Caki2 (cell line): ENCODE measurements around the gene INSYN2B. TPM values are rescaled to one million over a fixed set of nuclear protein-coding genes. Genes with fewer than 3 reads are reported as not detected.
"Not testable (repeated sequence)": the region's sequence is repeated elsewhere in the genome, so short reads cannot be mapped to it uniquely, and the experiment has no call there.

Experiments used
- DNase-seq: peaks from one replicate; pipeline ENCODE4 v3.0.0-alpha.2; 2015; ENCODE audit warnings: low read depth
- in situ Hi-C: cut with HindIII; loops from 2 replicates; pipeline ENCODE4 v1.10.0; 2016; ENCODE audit warnings: low sequenced_read_pairs, low pct_unique_long_range_greater_than_20kb, mixed read lengths
- total RNA-seq: library from RNA; depleted of rRNA; stranded (reverse); fragments of >200 nt; shearing (Covaris generic); gene quantifications from 2 replicates; pipeline ENCODE4 v1.2.3, GENCODE V29; 2014; ENCODE audit warnings: low replicate concordance; rRNA removed

INSYN2B gene
- total RNA-seq, 1 experiment from 2014 or later: 4.9 TPM

DNA sequence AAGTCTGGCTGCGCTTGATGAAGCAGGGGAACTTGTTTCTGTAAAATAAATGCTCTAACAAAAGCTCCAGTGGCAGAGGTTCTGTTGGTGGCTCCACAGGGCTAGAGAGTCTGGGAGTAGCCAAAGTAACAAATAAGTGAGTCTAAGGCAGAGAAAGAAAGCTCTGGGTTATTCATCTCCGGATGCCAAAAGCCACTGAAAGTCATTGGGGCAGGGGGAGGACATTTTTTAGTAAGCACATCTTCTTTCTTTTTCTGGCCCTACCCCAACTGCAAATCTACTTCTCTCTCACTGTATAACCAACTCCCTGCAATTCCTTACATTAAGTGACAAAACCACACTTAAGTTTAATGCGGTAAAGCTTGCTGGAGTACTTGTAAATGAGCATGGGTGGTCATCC, 141.6 kb downstream of the INSYN2B start:
- in situ Hi-C loops: no loop called here
- DNase-seq: no peak

DNA sequence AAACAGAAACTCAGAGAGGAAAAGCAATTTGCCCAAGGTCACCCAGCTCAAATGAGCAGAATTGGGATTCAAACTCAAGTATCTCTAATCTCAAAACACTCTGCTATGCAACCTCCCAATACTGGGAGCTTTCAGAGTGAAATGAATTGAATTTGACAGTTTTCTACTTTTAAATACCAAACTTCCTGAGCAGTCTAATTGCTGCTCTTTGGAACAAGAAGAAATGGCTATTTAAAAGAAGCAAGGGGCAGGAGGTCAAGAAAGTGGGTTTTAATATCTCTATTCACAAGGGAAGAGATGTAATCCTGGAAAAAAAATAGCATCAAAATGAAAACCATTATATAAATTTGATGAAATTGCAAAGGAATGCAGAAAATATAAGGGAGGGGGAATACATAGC, 142.6 kb downstream of the INSYN2B start:
- no peak for DNase-seq
- in situ Hi-C loops: no loop called here

DNA sequence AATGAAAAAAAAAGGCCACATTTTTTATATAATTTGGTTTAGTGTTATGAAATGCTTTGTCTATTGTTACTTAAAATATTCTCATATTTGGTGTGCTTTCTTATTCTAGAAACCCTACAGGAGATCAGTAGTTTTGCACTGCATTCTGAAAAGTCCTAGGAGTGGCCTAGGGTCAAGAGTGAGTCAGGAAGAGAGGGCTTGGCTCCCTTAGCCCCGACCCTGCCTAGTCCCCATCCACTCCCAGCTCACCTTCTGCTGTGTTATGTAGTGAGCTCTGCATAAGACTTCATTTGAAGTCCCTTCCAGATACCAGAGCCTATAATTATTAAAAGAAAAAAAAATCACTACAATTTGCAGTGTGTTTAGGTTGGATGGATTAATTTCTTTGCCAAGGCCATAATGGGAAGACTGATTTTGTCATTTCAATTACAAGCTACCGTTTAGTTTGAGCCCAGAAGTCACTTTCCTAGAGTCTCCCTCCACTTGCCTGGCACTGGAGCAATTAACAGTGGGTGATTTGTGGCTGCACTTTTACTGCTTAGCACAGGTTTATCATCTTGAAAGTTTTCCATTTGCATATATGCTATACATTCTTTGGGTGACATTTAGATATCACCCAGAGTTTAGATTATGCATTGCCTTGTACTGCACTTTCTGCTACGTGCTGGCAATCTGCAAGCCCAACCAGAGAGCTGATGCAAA, 143.3 kb downstream of the INSYN2B start:
- no peak for DNase-seq
- in situ Hi-C loops: no loop called here

DNA sequence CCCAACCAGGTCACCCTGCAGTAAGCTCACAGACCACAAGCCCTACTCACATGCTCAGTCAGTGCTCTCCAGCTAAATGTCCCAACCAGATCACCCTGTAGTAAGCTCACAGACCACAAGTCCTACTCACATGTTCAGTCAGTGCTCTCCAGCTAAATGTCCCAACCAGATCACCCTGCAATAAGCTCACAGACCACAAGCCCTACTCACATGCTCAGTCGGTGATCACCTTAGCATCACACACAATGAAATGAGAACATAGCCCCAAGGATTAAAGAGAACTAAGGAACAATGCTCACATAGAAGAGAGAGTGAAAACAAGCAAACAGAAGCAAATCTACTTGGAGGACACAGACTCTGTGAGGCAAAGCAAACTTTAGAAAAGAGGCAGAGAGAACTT, 145.8 kb downstream of the INSYN2B start:
- in situ Hi-C loops, DNase-seq: not testable (repeated sequence)

DNA sequence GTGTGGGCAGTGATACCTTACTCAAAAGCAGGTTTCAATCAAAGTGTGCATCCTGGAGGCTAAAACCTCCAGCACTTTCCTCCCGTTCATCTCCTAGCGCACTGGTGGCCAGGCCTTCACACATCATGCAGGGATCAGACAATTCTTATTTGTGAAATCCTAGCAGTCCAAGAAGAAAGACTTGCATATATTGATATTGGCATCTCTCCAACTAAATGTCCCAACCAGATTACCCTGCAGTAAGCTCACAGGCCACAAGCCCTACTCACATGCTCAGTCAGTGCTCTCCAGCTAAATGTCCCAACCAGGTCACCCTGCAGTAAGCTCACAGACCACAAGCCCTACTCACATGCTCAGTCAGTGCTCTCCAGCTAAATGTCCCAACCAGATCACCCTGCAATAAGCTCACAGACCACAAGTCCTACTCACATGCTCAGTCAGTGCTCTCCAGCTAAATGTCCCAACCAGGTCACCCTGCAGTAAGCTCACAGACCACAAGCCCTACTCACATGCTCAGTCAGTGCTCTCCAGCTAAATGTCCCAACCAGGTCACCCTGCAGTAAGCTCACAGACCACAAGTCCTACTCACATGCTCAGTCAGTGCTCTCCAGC, 146.5 kb downstream of the INSYN2B start:
- in situ Hi-C loops: not testable (repeated sequence)
- peak; percentile 52 for DNase-seq

DNA sequence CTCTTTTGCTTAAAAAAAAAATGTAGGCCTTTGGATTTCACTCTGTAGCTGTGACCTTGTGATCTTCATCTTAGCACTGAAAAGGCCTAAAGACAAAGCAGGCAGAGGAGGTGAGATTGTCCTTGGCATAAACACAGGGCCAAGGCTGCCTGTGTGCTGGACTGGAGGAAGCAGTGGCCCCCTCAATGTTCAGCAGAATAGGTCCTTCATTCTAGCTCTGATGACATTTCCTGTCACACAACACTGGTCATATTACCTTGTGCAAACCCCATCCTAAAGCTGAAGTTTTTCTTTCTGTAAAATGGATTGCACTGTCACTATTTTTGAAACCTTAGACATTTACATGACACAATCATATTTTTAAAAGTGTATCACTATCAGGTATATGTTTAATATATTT, 147.4 kb downstream of the INSYN2B start:
- no peak for DNase-seq
- in situ Hi-C loops: no loop called here

DNA sequence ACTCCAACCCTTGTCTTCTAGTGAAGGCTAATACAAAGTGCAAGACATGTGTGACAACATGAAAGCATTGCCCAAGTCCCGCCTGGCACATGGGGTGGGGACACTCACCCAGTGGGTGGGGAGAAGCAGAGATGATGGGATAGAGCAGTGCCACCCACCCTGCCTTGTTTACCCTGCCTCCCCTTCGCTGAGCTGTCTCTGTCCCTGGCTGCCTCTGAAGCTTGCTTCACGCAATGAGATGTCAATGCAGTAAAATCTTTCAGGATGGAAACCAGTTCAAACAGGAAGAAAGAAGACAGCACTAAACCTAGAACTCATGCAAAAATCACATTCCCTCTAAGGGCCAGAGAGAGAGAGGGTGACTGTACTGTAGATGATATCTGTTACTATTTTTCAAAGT, 148.0 kb downstream of the INSYN2B start:
- in situ Hi-C loops: no loop called here
- no peak for DNase-seq

DNA sequence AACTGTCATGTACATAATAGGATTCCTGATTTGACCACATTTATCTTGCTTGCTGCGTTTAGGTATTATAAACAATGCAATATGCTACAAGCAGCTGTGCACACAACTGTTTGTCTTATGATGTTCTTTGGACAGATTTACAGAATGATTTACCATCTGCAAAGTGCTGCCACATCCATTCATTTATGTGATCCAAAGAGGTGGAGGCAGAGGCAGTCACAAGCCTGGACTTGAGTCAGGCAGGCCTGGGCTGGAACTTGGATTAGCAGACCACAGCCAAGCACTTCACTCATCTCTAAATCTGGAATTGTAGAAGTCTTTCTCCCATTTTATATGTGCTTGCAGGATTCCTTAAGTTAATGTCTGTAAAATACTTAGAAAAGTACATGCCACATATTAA, 149.0 kb downstream of the INSYN2B start:
- DNase-seq: no peak
- in situ Hi-C loops: no loop called here

DNA sequence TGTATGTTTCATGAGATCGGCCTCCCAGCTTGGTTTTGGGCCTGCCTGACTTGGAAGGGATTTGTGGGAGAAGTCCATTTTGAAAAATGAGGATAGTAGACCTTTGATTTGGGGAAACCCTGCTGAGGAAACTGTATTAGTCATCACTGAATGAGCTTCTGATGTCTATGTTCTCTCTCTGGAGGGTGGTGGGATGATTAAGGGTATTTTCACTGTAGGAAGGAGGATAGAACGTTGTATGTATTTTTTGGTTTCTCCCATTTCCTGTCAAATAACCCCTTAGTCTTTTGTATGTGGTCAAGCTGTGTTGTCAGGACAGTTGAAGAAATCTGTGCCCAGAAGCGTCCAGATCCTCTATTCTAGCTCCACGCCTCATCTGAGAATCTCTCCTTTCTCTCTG, 151.9 kb downstream of the INSYN2B start:
- no peak for DNase-seq
- in situ Hi-C loops: no loop called here

DNA sequence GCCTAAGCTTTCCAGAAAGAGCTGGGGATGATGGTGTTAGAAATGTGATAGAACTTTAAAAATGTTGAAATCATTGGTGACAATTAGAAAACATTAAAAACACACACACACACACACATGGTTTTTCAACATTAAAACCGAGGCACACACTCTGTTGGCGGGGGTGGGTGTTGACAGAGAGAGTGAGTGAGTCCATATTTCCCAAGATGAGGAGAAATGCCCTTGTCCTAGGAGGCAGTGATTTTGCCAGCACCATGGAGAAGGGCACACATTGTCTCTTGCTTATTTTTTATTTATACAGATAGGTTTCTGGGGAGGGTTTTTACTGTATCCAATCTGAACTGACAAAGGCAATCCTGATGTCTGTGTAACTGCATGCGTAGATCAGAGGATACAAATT, 152.5 kb downstream of the INSYN2B start:
- no peak for DNase-seq
- in situ Hi-C loops: no loop called here

DNA sequence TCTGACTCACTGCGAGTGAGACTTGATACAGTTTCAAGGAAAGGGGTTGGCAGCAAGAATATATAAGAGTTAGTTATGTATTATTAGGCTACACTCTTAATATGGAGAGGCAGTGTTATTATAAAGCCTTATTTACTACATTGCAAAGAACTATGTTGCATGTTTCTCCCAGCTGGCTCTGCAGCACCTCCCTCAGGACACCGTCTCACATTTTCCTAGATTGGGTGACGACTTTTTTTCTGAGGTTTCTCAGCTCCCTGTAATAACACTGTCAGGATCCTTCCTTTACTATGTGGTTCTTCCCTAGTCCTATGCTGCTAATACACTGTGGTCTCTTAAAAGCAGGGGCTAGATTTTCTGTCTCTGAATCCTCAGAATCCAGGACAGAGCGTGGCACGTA, 153.7 kb downstream of the INSYN2B start:
- no peak for DNase-seq
- in situ Hi-C loops: no loop called here

DNA sequence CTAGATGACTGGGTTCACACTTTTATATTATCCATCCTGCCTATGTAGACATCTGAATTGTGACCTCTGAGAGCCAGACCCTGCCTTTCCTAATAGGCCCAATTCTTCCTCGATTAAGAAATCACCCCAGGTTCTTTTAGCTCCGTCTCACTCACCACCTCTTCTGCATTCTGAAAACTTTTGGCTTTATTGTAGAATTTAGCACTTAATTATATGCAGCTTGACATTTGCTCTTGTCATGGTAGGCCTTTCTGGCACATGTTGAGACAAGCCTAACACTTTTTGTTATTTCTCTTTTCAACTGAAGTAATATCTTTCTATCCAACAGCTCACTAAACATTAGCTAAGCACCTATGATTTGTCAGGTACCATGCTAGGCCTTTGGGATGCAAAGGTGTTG, 163.3 kb downstream of the INSYN2B start:
- in situ Hi-C loops: no loop called here
- DNase-seq: no peak

DNA sequence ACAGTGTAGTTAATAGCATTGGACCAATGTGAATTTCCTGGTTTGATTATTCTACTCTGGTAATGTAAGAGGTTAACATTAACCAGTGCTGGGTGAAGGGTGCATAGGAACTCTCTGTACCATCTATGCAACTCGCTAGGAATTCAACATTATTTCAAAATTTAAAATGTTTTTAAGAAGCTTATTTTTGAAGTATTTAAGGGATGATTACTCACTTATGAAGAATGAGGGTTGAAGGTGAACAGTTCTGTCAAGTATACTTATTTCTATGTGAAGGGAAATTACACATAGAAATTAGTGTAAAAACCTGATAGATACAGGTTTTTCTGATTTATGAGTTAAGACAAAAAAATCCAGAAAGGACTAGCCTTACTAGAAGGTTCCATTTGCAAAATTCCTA, 165.8 kb downstream of the INSYN2B start:
- in situ Hi-C loops: no loop called here
- no peak for DNase-seq

Other genes starting within 250 kb of the INSYN2B start
- gene FOXI1, start 125.4 kb upstream of the INSYN2B start, total RNA-seq: not detected in 2 replicates